PC-3 (cell line): ENCODE results near the gene TRAF1. TPM values are rescaled to one million over a fixed set of nuclear protein-coding genes. Genes with fewer than 3 reads are reported as not detected.
A peak's percentile ranks its signal among the peaks of the same experiment; 100 is the strongest.

ENCODE experiments used
- ATAC-seq: fragments of 200-7000 bp; cut with Tn5 transposase; 2 replicates; pipeline ENCODE4 v1.9.1; 2020; ENCODE audit warnings: mild to moderate bottlenecking, moderate library complexity
- BruUV-seq: library from RNA; stranded (reverse); fragments of 400-500 nt; replicated peaks from 2 replicates; lab custom pipeline; 2021; lab: Mats Ljungman, UMichigan
- CTCF ChIA-PET: fragments of 300-600 bp; sonication (Branson Sonifier 250); formaldehyde crosslinking; loops from one replicate; lab custom pipeline; 2022; ENCODE audit warnings: antibody characterized with exemption; lab: Charles Lee
- POLR2A ChIA-PET: fragments of 300-600 bp; sonication (Branson Sonifier 250); formaldehyde crosslinking; loops from one replicate; lab custom pipeline; 2022; ENCODE audit warnings: antibody characterized with exemption; ENCODE audit not compliant: unreplicated experiment; lab: Charles Lee
- DNase-seq: peaks from one replicate; pipeline ENCODE4 v3.0.0-alpha.2; 2015
- H2AFZ ChIP-seq: fragments of 300-600 bp; sonication (generic); 2 replicates; pipeline ENCODE4 v1.6.0; 2016; ENCODE audit warnings: antibody characterized with exemption, low read length
- H3F3A ChIP-seq: fragments of 300-600 bp; sonication (generic); one replicate; pipeline ENCODE4 v1.6.0; 2017; ENCODE audit warnings: antibody characterized with exemption, low read length, control low read depth, mild to moderate bottlenecking; ENCODE audit not compliant: unreplicated experiment
- H3K27ac ChIP-seq: fragments of 300-600 bp; sonication (generic); 2 replicates; pipeline ENCODE4 v1.5.1; 2016; ENCODE audit warnings: mild to moderate bottlenecking, low read length
- H3K27me3 ChIP-seq: fragments of 300-600 bp; sonication (generic); 2 replicates; pipeline ENCODE4 v1.6.1; 2016; ENCODE audit warnings: low read length, mixed read lengths
- H3K36me3 ChIP-seq: fragments of 300-600 bp; sonication (generic); 2 replicates; pipeline ENCODE4 v1.6.1; 2016; ENCODE audit warnings: low read depth, mixed run types, low read length, mixed read lengths
- H3K4me1 ChIP-seq: fragments of 300-600 bp; sonication (generic); 2 replicates; pipeline ENCODE4 v1.5.1; 2016; ENCODE audit warnings: low read length; ENCODE audit not compliant: insufficient read depth
- H3K4me2 ChIP-seq: fragments of 300-600 bp; sonication (generic); 2 replicates; pipeline ENCODE4 v1.6.0; 2016; ENCODE audit warnings: low read length
- H3K4me3 ChIP-seq: fragments of 300-600 bp; sonication (generic); 2 replicates; pipeline ENCODE4 v1.5.1; 2016; ENCODE audit warnings: mild to moderate bottlenecking, low read length, mixed read lengths
- H3K79me2 ChIP-seq: fragments of 300-600 bp; sonication (generic); 2 replicates; pipeline ENCODE4 v1.6.1; 2017; ENCODE audit warnings: low read length, mixed read lengths
- H3K9ac ChIP-seq: fragments of 300-600 bp; sonication (generic); 2 replicates; pipeline ENCODE4 v1.6.0; 2016; ENCODE audit warnings: mild to moderate bottlenecking, low read length
- H3K9me2 ChIP-seq: fragments of 300-600 bp; sonication (generic); replicated peaks from 2 replicates; pipeline ENCODE4 v1.6.1; 2016; ENCODE audit warnings: mixed run types, low read length, mixed read lengths
- H3K9me3 ChIP-seq: fragments of 300-600 bp; sonication (generic); 2 replicates; pipeline ENCODE4 v1.6.1; 2016; ENCODE audit warnings: low read length, mixed read lengths
- H4K20me1 ChIP-seq: fragments of 300-600 bp; sonication (generic); 2 replicates; pipeline ENCODE4 v1.6.1; 2016; ENCODE audit warnings: low read length, mixed read lengths
- CTCF ChIP-seq: fragments of 300-600 bp; sonication (generic); conservative IDR thresholded peaks from 2 replicates; pipeline ENCODE4 v1.5.1; 2017; ENCODE audit warnings: antibody characterized with exemption, low read depth, mild to moderate bottlenecking, low read length
- EZH2 ChIP-seq: fragments of 300-600 bp; sonication (generic); IDR thresholded peaks from one replicate; pipeline ENCODE4 v1.6.1; 2017; ENCODE audit warnings: antibody characterized with exemption, mild to moderate bottlenecking, low read length; ENCODE audit not compliant: unreplicated experiment
- EZH2phosphoT487 ChIP-seq: fragments of 300-600 bp; sonication (generic); IDR thresholded peaks from 2 replicates; pipeline ENCODE4 v1.6.1; 2018; ENCODE audit warnings: mild to moderate bottlenecking, antibody characterized with exemption, low read length, borderline replicate concordance
- intact Hi-C: fragments of 100-400 bp; cut with micrococcal nuclease; formaldehyde crosslinking; loops from 2 replicates; pipeline ENCODE4 v1.9.0; 2023
- total RNA-seq: library from RNA; depleted of rRNA; stranded (reverse); fragments of >200 nt; gene quantifications from 2 replicates; pipeline ENCODE4 v1.2.3, GENCODE V29; 2014

Gene TRAF1
- total RNA-seq, 1 experiment from 2014 or later: 0.15 TPM

- no peak for DNase-seq
- TF ChIP-seq CTCF (no peak), EZH2phosphoT487 (no peak), EZH2 (no peak)
- Histone ChIP-seq H4K20me1 (no peaks in the 10 kb centered on the region), H3K4me2 (peak overlapping the region; percentile 44; the same call in 1 of the 2 replicates), H3K9me3 (no peaks in the 10 kb centered on the region), H2AFZ (peak overlapping the region; percentile 83), H3F3A (no peaks in the 10 kb centered on the region), H3K4me1 (peaks cover 12% of the 10 kb centered on the region; the same call in 1 of the 2 replicates), H3K4me3 (0 out of 2 replicates have a peak overlapping the region, but pooled peaks have one; percentile 27), H3K27me3 (no peaks in the 10 kb centered on the region), H3K9me2 (no peaks in the 10 kb centered on the region), H3K9ac (no peak overlapping the region), H3K79me2 (no peaks in the 10 kb centered on the region), H3K36me3 (no peaks in the 10 kb centered on the region), H3K27ac (no peak overlapping the region)
- BruUV-seq: no TSS peak
- ATAC-seq: peak; percentile 69
- CTCF ChIA-PET: no interaction called here
- intact Hi-C loops: no loop called here
- POLR2A ChIA-PET: no interaction called here
These were observed 2.1 kb upstream of the TRAF1 start for GRCh38 chr9:120928483-120929228.

GRCh38 chr9:120928015-120928482, 1.5 kb upstream of the TRAF1 start:
- no peaks in the 10 kb centered on the region for H3K36me3 ChIP-seq
- H4K20me1 ChIP-seq: no peaks in the 10 kb centered on the region
- no peaks in the 10 kb centered on the region for H3F3A ChIP-seq
- BruUV-seq: no TSS peak
- no peak overlapping the region for H3K4me3 ChIP-seq
- no peak overlapping the region for H3K4me2 ChIP-seq
- intact Hi-C loops: no loop called here
- ChIA-PET POLR2A (no interaction called here), CTCF (no interaction called here)
- H2AFZ ChIP-seq: no peak overlapping the region
- ATAC-seq: no peak
- no peak overlapping the region for H3K9ac ChIP-seq
- H3K9me2 ChIP-seq: no peaks in the 10 kb centered on the region
- H3K4me1 ChIP-seq: peaks cover 12% of the 10 kb centered on the region; the same call in 1 of the 2 replicates
- no peak for TF ChIP-seq EZH2
- no peak for TF ChIP-seq EZH2phosphoT487
- TF ChIP-seq CTCF: no peak
- no peaks in the 10 kb centered on the region for H3K79me2 ChIP-seq
- H3K27me3 ChIP-seq: no peaks in the 10 kb centered on the region
- no peaks in the 10 kb centered on the region for H3K9me3 ChIP-seq
- no peak for DNase-seq
- no peak overlapping the region for H3K27ac ChIP-seq
